CD4-positive, alpha-beta T cell treated with Interleukin-4 for 1 hour (primary cell): ENCODE measurements around the gene TMEM174.
A peak's percentile ranks its signal among the peaks of the same experiment; 100 is the strongest.
"Not testable (repeated sequence)": the region's sequence is repeated elsewhere in the genome, so short reads cannot be mapped to it uniquely, and the experiment has no call there.

Source experiments
- DNase-seq, 2 donors: peaks; one replicate each; pipeline ENCODE4 v3.0.0-alpha.2; 2020 to 2022

Gene TMEM174

GRCh38 chr5:73197637-73198257, 24.8 kb downstream of the TMEM174 start:
- DNase-seq = no peak

DNA sequence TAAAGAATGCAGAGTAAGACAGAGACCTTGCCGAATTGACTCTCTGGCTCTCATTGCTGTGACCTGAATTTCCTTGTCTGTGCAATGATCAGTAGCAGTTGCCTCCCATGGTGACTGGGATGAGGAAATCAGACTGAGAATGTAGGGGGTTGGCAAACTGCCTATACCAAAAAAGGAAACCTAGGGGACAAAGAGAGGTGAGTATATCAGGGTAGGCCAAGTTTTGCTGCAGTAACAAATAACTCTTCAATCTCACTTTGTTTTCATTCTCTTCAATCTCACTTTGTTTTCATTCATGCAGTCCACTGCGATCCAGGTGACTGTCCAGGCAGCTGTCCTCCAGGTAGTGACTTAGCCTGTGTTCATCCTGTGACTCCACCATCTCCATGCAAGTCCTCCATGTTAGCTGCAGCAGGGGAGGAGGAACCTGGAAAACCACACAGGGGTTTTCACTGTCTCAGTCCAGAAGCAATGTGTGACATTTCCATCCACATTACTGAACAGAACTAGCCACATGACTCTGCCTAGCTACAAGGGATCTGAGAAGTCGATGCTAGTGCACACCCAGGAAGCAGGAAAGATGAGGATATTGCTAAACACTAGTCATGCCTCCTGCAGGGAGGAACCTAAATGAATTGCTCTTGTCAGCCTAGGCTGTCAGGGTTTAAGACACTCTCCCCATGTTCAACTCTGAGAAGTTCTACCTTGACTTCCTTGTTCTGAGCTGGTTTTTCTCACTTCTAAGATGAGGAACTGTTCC, 26.0 kb downstream of the TMEM174 start:
- DNase-seq = no peak

DNA sequence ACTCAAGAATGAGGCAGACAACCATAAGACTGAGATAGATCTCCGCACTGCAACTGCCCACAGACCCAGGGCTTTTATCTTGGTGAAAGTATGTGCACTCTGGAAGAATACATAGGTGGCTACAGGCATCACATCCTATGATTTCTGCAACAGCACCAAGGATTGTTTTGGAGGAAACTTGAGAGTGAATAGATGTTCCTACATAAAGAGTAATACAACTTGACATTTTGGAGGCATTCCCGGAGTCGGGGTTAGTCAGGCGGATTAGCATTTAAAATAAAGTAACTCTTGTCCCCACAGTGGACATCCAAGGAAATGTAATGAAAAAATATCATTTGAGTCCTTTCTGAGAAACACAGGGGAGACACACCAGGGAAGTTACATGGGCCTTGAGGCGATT, 26.7 kb downstream of the TMEM174 start:
- no peak for DNase-seq

GRCh38 chr5:73201547-73202513, 28.8 kb downstream of the TMEM174 start:
- peak; percentile 61 to 65 for DNase-seq

DNA sequence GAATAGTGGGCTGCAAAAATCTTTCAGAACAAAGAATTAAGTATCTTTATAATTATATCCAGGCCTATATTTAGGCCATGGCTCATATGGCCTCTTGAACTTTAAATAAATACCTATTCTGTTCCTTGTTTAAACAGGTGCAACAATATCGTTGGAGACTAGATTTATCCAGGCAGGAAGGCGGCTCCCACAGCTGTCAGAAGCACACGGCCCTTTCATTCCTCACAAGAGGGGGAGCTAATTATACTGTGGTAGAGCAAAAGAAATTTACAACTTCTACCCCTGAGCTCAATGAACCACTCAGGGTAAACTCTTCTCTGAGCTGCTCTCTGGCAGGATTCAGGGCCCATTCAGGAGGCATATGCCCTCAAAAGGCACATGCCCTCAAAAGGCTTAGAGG, 31.3 kb downstream of the TMEM174 start:
- no peak for DNase-seq

DNA sequence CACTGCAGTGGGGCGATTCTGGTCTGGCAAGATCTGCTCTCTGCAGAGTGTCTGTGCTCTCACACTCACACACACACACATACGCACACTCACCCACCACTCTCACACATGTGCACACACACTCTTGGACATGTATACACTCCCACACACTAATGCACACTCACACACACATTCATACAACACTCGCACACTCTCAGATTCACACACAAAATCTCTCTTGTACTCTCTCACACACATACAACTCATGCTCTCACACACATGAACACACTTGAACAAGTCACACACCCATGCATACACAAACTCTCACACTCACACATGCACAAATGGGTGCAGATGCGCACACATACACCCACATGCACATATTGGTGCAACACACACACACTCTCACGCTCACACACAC, 31.7 kb downstream of the TMEM174 start:
- DNase-seq = no peak

GRCh38 chr5:73205305-73205704, 32.3 kb downstream of the TMEM174 start:
- DNase-seq = no peak

DNA sequence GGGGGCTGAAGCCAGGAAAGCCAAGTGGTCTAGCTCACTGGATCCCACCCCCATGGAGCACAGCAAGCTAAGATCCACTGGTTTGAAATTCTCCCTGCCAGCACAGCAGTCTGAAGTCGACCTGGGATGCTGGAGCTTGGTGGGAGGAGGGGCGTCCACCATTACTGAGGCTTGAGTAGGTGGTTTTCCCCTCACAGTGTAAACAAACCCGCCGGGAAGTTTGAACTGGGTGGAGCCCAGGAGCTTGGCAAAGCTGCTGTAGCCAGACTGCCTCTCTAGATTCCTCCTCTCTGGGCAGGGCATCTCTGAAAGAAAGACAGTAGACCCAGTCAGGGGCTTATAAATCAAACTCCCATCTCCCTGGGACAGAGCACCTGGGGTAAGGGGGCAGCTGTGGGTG, 34.2 kb downstream of the TMEM174 start:
- not testable (repeated sequence) for DNase-seq

GRCh38 chr5:73209075-73209474, 36.1 kb downstream of the TMEM174 start:
- DNase-seq = not testable (repeated sequence)

- not testable (repeated sequence) for DNase-seq
Observed at GRCh38 chr5:73212693-73213092, 39.7 kb downstream of the TMEM174 start.

DNA sequence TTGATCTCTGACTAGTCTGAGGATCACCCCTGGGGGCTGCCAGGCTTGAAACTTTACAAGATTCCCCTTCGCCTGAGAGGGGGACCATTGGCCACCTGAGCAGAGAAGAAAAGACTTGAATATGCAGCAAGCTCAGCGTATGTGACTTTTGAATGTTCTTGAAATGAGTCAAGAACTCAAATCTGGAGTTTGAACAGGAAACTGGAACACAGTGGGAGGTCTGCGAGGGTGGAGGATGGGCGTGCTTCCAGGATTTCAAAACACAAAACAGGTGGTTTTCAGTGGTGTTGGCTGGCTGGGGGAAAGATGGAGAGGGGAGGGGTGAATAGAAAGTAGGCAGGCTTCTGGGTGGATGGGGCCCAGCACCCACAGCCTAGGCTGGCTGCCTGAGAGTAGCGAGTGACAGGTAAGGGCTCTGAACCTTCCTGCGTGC, 40.6 kb downstream of the TMEM174 start:
- DNase-seq = no peak

GRCh38 chr5:73214306-73214705, 41.3 kb downstream of the TMEM174 start:
- DNase-seq = no peak

GRCh38 chr5:73214996-73215395, 42.0 kb downstream of the TMEM174 start:
- no peak for DNase-seq

DNA sequence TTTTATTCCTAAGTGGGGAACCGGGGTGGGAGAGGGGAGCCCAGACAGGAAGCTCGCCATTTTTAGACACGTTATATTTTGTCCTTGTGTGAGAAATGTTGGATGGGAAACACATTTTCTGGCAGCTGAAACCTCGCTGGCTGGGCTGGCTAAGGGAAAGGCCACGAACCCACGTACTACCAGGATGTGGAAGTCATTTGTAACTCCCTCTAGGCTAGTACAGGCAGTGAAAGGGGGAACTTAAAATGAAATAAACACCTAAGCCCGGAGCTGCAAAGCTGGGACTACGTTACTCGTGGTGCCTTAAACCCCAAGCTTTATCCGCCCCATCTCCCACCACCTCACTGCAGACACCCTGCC, 42.5 kb downstream of the TMEM174 start:
- no peak for DNase-seq

DNA sequence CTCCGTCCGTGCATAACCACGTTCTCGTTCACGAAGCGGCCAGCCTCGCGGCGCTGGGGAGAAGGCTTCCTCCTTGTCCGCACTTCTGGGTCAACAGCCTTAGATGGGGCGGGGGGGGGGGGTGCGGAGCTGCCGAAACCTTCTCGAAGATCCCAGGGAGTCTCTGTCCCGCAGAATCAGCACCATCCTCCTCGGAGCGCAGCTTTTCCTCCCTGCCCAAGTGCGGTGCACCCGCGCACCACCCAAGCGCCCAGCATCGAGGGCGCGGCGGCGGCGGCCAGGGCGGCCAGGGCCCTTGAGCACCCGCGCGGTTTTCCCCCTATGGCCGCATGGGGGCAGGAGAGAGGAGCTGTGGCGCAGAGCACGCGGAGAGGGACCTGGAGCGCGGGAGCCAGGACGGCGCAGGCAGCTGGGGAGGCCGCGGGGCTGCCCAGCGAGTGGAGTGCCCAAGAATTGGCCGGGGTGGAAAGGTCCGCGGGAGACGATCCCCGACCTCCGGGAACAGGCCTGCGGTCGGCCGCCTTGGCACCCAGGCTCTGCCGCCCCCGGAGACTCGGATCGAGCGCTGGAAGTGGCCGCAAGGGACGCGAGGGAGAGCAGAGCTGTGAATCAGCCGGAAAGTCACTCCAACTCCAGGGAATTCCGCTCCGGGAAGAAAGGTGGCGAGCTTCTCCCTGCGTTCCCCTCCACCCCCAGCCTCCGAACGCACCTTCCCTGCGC, 43.1 kb downstream of the TMEM174 start:
- peak; percentile 46 to 58 for DNase-seq

- DNase-seq = no peak
Observed at GRCh38 chr5:73218552-73219171, 45.7 kb downstream of the TMEM174 start.

DNA sequence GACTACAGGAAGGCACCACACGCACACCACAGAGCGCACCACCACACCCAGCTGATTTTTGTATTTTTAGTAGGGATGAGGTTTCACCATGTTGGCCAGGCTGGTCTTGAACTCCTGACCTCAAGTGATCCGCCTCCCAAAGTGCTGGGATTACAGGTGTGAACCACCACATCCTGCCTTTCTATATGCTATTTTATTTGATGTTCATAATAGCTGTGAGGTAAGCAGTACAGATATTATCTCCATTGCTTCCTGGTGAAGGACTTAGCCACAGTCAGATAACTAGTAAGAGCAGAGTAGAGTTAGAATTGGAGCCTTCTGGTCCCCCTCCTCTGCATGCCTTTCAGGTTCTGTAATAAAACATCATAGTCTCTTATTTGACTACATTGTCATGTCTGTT, 46.3 kb downstream of the TMEM174 start:
- not testable (repeated sequence) for DNase-seq

- no peak for DNase-seq
Observed at GRCh38 chr5:73221161-73221560, 48.2 kb downstream of the TMEM174 start.

DNA sequence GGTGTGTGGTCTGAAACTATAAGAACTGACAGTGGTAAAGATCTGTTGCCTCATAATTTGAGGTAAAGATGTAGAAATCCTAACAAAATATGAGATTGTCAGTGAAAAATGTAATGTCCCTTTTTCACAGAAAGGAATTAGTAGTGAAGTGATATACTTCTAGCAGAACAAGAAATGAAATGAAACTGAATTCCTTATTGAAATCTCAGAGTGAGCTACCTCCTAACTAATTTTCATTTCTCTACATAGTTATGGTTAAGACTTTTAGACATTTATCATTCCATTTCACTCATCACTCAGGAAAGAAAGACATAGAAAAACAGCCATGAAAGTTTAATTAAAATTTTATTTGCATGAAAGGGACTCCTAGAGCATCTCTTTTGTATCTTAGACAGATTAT, 48.7 kb downstream of the TMEM174 start:
- no peak for DNase-seq

- DNase-seq = no peak
Observed at GRCh38 chr5:73222173-73222572, 49.2 kb downstream of the TMEM174 start.
